Osteoblast (primary cell): ENCODE results near the gene MRLN. TPM values are rescaled to one million over a fixed set of nuclear protein-coding genes. Genes with fewer than 3 reads are reported as not detected.

Experiments
- DNase-seq: peaks from one replicate; pipeline ENCODE4 v3.0.0; 2011; ENCODE audit warnings: low spot score, mixed read lengths; ENCODE audit not compliant: insufficient read length; ENCODE audit errors: missing footprints
- H2AFZ ChIP-seq: 2 replicates; pipeline ENCODE4 v1.6.0; 2011; ENCODE audit warnings: mild to moderate bottlenecking, low read length
- H3K27ac ChIP-seq: 2 replicates; pipeline ENCODE4 v1.5.1; 2011; ENCODE audit warnings: mild to moderate bottlenecking, low read depth, low read length, moderate library complexity
- H3K27me3 ChIP-seq: 2 replicates; pipeline ENCODE4 v1.6.0; 2012; ENCODE audit warnings: mild to moderate bottlenecking, control low read depth, inconsistent platforms, low read length, moderate library complexity; ENCODE audit not compliant: insufficient read depth
- H3K36me3 ChIP-seq: 2 replicates; pipeline ENCODE4 v1.5.1; 2011; ENCODE audit warnings: mild to moderate bottlenecking, low read length, control low read depth, moderate library complexity; ENCODE audit not compliant: insufficient read depth
- H3K4me1 ChIP-seq: 2 replicates; pipeline ENCODE4 v1.5.1; 2011; ENCODE audit warnings: mild to moderate bottlenecking, low read length, control low read depth, moderate library complexity; ENCODE audit not compliant: insufficient read depth
- H3K4me2 ChIP-seq: 2 replicates; pipeline ENCODE4 v1.6.0; 2011; ENCODE audit warnings: mild to moderate bottlenecking, low read length; ENCODE audit not compliant: insufficient read depth
- H3K4me3 ChIP-seq: fragments of 200-600 bp; sonication (generic); 3 replicates; pipeline ENCODE4 v1.5.1; 2012; ENCODE audit warnings: mild to moderate bottlenecking, low read length, inconsistent platforms; ENCODE audit not compliant: insufficient read depth
- H3K79me2 ChIP-seq: 2 replicates; pipeline ENCODE4 v1.6.0; 2012; ENCODE audit warnings: mild to moderate bottlenecking, low read length, control low read depth, inconsistent platforms; ENCODE audit not compliant: insufficient read depth
- H3K9me3 ChIP-seq: 2 replicates; pipeline ENCODE4 v1.5.1; 2011; ENCODE audit warnings: low read depth, low read length, control low read depth
- H4K20me1 ChIP-seq: 2 replicates; pipeline ENCODE4 v1.6.0; 2012; ENCODE audit warnings: mild to moderate bottlenecking, low read length, control low read depth; ENCODE audit not compliant: insufficient read depth
- CTCF ChIP-seq: IDR thresholded peaks from 2 replicates; pipeline ENCODE4 v1.5.1; 2011; ENCODE audit warnings: mild to moderate bottlenecking, low read depth, low read length, moderate library complexity; ENCODE audit errors: extremely low read depth
- total RNA-seq: library from RNA; depleted of rRNA; stranded (reverse); fragments of >200 nt; gene quantifications from 2 replicates; pipeline ENCODE4 v1.2.3, GENCODE V29; 2012

The MRLN gene
- total RNA-seq, 1 donor = not detected

- DNase-seq = no peak
- no peak for TF ChIP-seq CTCF
- H3K4me3 ChIP-seq = no peak overlapping the region
- H3K4me1 ChIP-seq = no peaks in the 10 kb centered on the region
- no peaks in the 10 kb centered on the region for H3K27me3 ChIP-seq
- H3K27ac ChIP-seq = no peak overlapping the region
- H4K20me1 ChIP-seq = no peaks in the 10 kb centered on the region
- no peaks in the 10 kb centered on the region for H3K9me3 ChIP-seq
- H3K36me3 ChIP-seq = no peaks in the 10 kb centered on the region
- no peak overlapping the region for H2AFZ ChIP-seq
- H3K4me2 ChIP-seq = no peak overlapping the region
- H3K79me2 ChIP-seq = no peaks in the 10 kb centered on the region
Observed at GRCh38 chr10:59754951-59755350, 1.7 kb upstream of the MRLN start.

- Histone ChIP-seq H3K4me1 (no peaks in the 10 kb centered on the region), H4K20me1 (no peaks in the 10 kb centered on the region), H3K36me3 (no peaks in the 10 kb centered on the region), H3K79me2 (no peaks in the 10 kb centered on the region), H2AFZ (no peak overlapping the region), H3K27me3 (no peaks in the 10 kb centered on the region), H3K4me2 (no peak overlapping the region), H3K9me3 (no peaks in the 10 kb centered on the region), H3K27ac (no peak overlapping the region), H3K4me3 (no peak overlapping the region)
- no peak for DNase-seq
- no peak for TF ChIP-seq CTCF
Observed at GRCh38 chr10:59752278-59752940, 846 bp downstream of the MRLN start.

- TF ChIP-seq CTCF = no peak
- no peak overlapping the region for H3K4me3 ChIP-seq
- no peaks in the 10 kb centered on the region for H3K79me2 ChIP-seq
- no peak for DNase-seq
- H3K27me3 ChIP-seq = no peaks in the 10 kb centered on the region
- no peak overlapping the region for H3K27ac ChIP-seq
- H3K4me2 ChIP-seq = no peak overlapping the region
- H3K9me3 ChIP-seq = no peaks in the 10 kb centered on the region
- no peaks in the 10 kb centered on the region for H4K20me1 ChIP-seq
- H3K4me1 ChIP-seq = no peaks in the 10 kb centered on the region
- H2AFZ ChIP-seq = no peak overlapping the region
- H3K36me3 ChIP-seq = no peaks in the 10 kb centered on the region
Observed at GRCh38 chr10:59750155-59750945, 2.9 kb downstream of the MRLN start.

GRCh38 chr10:59748834-59749233, 4.4 kb downstream of the MRLN start:
- no peaks in the 10 kb centered on the region for H3K79me2 ChIP-seq
- H3K27ac ChIP-seq = no peak overlapping the region
- no peak overlapping the region for H3K4me3 ChIP-seq
- no peaks in the 10 kb centered on the region for H3K9me3 ChIP-seq
- H2AFZ ChIP-seq = no peak overlapping the region
- no peak for TF ChIP-seq CTCF
- H3K27me3 ChIP-seq = no peaks in the 10 kb centered on the region
- no peaks in the 10 kb centered on the region for H4K20me1 ChIP-seq
- no peaks in the 10 kb centered on the region for H3K36me3 ChIP-seq
- no peak overlapping the region for H3K4me2 ChIP-seq
- H3K4me1 ChIP-seq = no peaks in the 10 kb centered on the region
- no peak for DNase-seq
